Measurements from ENCODE around the gene CAMK2B.

Gene CAMK2B

GRCh38 chr7:44273681-44274622, 51.4 kb downstream of the CAMK2B start:
- no peak for DNase-seq

DNA sequence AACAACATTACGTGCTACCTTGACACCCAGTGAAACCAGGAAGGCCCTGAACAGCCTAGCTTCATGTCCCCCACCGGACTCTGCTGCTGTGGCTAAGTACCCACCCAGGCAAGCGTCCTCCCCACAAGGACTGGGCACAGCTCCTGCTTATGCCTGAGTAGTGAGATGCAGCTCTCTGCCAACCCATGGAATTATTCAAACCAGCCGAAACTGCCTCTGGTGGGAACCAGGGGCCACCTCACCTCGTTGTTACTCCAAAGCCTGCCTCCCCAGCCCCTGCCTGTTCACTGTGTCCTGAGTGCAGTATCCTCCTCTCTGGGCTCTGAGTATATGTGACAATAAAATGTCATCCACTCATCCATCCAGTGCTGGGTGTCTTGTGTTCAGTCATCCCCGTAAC, 52.4 kb downstream of the CAMK2B start:
- no peak for DNase-seq

- DNase-seq: no peak
Measured at GRCh38 chr7:44272456-44272855, 52.9 kb downstream of the CAMK2B start.

DNA sequence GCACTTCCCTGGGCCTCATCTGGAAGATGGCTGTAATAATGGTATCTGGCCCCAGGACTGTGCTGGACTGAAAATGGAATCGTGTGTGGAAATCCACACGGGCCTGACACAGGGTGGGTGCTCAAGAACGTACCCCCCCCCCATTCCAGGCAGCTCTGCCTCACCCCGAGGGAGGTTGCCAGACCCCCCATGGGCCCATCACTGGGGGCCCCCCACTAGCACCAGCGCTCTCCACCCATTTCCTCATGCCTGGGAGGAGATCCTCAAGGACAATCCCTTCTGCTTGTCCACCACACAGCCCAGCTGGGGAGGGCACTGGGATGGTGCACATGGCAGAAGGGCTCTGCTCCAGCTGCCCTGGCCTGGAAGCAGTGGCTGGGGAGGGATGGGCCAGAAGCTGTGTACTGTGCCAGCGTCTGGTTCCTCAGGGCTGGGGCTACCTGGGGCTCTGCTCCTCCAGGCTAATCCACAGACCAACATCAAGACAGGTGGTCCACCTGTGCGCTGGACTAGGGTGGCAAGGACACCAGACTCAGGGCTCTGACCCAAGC, 55.4 kb downstream of the CAMK2B start:
- DNase-seq: no peak

DNA sequence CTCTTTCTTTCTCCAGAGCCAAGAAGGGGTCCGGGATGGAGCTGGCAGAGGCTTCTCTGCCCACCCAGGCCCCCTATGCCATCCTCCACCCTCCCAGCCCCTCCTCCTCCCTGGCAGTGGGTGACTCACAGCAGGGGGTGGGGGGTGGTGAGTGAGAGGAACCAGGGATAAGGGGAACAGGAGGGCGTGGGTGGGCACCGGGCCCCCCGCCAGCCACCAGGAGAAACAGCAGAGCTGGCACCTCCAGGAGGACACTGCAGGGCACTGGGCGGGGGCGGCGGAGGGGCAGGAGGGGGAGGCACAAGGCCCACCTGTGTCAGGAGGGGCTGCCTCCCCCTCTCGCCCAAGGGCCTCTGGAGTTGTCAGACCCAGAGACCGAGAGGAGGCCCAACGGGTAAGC, 56.0 kb downstream of the CAMK2B start:
- no peak for DNase-seq

GRCh38 chr7:44268671-44269070, 56.7 kb downstream of the CAMK2B start:
- no peak for DNase-seq

DNA sequence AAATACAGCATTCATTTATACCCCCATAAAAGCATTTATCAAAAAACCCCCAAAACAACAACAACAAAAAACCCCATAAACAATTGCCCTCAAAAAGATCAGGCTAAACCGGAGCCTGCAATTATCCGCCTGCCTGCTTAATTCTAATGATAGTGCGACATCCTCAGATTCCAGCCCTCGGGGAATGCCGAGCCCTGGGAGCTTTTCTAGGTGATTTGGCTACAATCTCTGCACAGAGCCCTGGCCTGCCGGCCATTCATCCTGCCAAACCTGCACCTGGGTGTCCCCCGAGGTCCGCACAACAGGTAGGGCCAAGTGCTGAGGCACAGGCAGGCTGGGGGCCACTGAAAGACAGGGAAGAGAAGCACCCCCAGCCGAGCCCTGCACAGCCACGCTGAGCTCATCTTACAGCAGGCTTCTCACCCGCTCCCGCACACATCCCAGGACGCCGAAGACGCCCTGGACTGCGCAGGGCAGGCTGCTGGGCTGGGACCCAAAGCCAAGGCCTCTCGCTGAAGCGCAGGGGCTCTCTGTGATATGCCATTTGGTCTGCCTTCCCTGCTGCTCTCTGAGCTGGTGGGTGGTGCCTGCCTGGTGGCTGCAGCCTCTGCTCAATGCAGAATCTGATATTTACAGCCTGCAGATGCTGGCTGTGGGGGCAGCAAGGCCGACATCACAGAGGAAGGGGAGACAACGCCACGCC, 57.5 kb downstream of the CAMK2B start:
- no peak for DNase-seq

GRCh38 chr7:44267178-44267577, 58.2 kb downstream of the CAMK2B start:
- DNase-seq: no peak

DNA sequence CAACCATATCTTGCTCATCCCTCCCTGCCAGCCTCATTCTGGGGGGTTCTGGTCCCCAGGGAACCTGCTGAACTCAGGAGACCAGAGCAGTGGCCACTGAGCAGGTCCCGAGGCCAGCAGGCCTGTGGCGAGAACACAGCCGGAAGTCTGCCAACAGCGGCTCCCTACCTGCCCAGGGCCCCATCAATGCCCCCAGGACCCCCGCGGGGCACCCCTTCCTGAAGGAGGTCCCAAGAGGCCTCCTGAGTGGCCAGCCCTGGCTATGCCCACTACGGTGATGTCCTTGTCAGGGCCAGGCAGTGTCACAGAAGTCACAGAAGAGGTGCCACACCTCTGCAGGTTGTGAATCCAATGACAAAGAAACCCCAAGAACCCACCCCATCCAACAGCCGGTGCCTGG, 58.9 kb downstream of the CAMK2B start:
- no peak for DNase-seq

DNA sequence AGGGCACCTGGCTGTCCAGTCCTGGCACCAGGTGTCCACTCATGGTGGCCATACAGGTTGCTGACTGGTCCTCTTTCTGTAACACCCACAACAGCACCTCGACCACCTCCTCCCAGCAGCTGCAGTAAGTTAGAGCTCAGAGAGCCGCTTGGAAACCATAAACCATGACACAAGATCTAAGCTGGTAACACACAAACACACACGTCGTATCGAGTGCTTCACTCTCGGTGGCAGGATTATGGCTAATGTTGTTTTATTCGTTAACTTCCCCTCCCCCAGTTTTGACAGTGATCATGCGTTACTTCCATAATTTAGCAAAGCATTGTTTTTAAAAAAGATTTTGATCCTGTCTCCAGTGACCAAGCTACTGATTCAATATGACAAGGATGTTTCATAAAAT, 59.7 kb downstream of the CAMK2B start:
- DNase-seq: no peak

- DNase-seq: no peak
Measured at GRCh38 chr7:44264221-44264931, 61.0 kb downstream of the CAMK2B start.

DNA sequence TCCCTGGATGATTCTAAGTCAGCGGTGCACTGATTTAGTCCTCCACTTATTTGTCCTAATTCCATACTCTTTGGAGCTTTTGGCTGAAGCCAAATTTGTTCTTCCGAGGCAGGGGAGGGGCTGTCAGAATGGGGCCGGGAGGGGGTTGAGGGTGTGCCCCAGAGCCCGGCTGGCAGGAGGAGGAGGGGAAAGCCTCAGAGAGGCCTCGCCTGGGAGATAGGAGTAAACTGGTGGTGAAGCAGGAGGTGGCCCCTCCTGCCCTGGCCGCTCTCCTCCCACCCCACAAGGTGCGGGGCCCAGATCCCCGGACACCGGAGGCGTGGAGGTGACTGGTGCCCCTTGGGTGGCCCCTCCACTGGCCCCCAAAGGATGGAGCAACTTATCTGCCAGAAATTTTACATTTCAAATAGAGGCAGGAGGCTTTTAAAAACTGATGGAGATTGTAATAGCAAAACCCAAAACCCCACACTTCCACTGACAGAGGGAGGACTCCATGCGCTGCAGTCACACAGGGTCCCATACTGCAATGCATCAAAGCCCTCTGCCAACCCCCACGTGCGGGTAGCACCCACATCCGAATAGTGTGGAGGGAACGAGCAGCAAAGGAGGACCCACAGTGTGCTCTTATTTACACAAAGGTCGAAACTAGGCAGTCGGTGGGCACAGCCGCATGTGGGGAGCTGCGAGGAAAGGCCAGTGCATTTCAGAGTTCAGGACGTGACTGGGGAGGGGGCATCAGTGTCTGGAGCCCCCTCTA, 61.9 kb downstream of the CAMK2B start:
- no peak for DNase-seq

DNA sequence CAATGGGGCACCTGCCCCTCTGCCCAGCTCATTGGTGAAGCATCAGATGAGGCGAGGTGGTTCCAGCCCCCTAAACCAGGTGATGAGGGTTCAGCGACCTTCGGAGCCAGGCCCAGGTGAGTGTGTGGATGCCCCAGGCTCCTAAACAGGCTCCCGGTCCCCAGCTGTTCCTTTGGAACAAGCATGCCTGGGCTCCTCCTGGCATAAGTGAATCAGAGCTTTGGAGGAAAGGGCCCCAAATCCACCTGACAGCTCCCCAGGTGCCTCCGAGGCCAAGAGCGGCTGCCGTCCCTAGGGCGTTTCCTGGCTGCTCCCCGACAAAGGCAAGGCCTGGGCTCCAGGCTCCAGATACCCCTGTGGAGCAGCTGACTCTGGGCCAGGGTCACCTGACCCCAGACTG, 63.4 kb downstream of the CAMK2B start:
- DNase-seq: no peak

- no peak for DNase-seq
Measured at GRCh38 chr7:44261240-44261639, 64.2 kb downstream of the CAMK2B start.

GRCh38 chr7:44259547-44260457, 65.6 kb downstream of the CAMK2B start:
- no peak for DNase-seq

- DNase-seq: no peak
Measured at GRCh38 chr7:44258865-44259546, 66.4 kb downstream of the CAMK2B start.

- no peak for DNase-seq
Measured at GRCh38 chr7:44258423-44258760, 67.0 kb downstream of the CAMK2B start.

DNA sequence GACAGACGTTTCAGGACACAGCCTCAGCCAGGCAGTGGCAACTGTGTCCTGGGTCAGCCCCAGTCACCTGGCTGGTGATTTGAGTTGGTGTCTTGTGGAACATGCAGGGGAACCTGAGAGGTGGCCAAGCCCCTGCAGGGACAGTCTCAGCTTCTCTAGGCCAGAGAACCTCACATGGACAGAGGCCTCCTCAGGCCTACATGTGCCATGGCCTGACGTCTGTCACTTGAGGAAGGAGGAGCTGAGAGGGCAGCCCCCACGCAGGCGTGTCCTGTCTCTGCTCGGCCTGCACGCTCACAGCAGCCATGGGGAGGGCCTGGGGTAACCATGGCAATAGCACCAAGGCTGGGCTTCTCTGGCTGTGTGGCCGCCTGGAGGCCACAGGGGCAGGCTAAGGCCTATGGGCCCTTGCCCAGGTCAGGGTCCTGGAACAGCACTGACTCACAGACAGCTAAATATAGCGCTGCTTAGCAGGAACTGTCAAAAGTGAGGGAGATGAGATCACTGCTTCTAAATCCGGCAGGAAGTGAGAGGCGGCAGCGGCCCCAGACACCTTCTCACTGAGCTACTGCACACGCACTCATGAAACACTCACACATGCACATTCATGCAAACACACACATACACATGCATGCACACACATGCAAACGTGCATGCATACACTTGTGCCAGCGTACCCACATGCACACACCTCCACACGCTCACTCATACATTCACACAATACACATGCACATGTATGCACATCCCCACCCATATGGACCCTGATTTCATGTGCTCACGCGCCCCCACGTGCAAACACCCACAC, 67.6 kb downstream of the CAMK2B start:
- no peak for DNase-seq

GRCh38 chr7:44257213-44257612, 68.2 kb downstream of the CAMK2B start:
- no peak for DNase-seq

DNA sequence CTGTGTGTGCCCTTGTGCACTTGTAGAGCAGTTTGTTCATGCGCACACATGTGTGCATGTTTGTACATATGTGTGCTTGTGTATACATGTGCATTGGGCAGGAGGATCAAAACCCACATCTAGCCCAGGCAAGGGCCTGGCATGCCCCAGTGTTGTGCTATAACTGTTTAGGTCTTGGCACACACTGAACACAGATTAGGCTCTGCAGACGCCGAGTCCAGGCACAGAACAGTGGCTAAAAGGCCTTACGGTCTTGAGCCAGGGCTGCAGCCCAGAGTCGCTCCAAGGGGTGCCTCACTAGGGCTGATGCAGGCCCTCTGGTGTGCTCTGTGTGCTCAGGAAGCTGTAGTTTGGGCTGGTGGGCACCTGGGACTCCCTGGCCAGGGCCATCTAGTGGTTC, 68.9 kb downstream of the CAMK2B start:
- no peak for DNase-seq

Measured in AML-193 (cell line).